ENCODE data around the gene BMP2.

Gene BMP2

GRCh38 chr20:6802227-6802626 lies 34.7 kb downstream of the BMP2 start:
- no peak overlapping the region for H3K9ac ChIP-seq
- H3K4me1 ChIP-seq, result no peaks in the 10 kb centered on the region
- no peak overlapping the region for H3K4me2 ChIP-seq (ENCODE audit: low read length)
- no peaks in the 10 kb centered on the region for H3K27me3 ChIP-seq (ENCODE audit: control insufficient read depth, insufficient read depth, low read length)
- no peak overlapping the region for H3K4me3 ChIP-seq (ENCODE audit: low read depth, low read length)
- H2AFZ ChIP-seq, result no peak overlapping the region
- TF ChIP-seq CTCF (IDR thresholded peaks at IDR 0.05), result no peak
- no peaks in the 10 kb centered on the region for H3K79me2 ChIP-seq
- no peaks in the 10 kb centered on the region for H3K9me3 ChIP-seq (ENCODE audit: control insufficient read depth, low read length)
- H3K36me3 ChIP-seq (ENCODE audit: control insufficient read depth, insufficient read depth, low read length), result no peaks in the 10 kb centered on the region
- H3K27ac ChIP-seq, result no peak overlapping the region

DNA sequence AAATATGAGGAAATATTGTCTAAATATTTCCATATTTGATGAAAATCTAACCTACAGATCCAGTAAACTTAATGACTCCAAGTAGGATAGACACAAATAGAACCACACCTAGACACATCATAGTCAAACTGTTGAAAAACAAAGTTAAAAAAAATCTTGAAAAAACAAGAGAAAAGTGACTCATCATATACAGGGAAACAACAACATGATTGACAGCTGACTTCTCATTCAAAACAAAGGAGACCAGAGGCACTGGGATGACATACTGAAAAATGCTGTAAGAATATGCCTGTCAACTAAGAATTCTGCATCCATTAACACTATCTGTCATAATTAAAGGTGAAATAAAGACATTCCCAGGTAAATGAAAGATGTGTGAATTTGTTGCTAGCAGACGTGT lies 38.8 kb downstream of the BMP2 start:
- H3K9ac ChIP-seq, result no peak overlapping the region
- H3K4me2 ChIP-seq (ENCODE audit: low read length), result no peak overlapping the region
- H3K27ac ChIP-seq, result no peak overlapping the region
- H3K79me2 ChIP-seq, result no peaks in the 10 kb centered on the region
- H2AFZ ChIP-seq, result no peak overlapping the region
- no peaks in the 10 kb centered on the region for H3K4me1 ChIP-seq
- no peak for TF ChIP-seq CTCF (IDR thresholded peaks at IDR 0.05)
- no peak overlapping the region for H3K4me3 ChIP-seq (ENCODE audit: low read depth, low read length)
- no peaks in the 10 kb centered on the region for H3K9me3 ChIP-seq (ENCODE audit: control insufficient read depth, low read length)
- H3K36me3 ChIP-seq (ENCODE audit: control insufficient read depth, insufficient read depth, low read length), result no peaks in the 10 kb centered on the region
- peaks cover 5% of the 10 kb centered on the region for H3K27me3 ChIP-seq (ENCODE audit: control insufficient read depth, insufficient read depth, low read length)

DNA sequence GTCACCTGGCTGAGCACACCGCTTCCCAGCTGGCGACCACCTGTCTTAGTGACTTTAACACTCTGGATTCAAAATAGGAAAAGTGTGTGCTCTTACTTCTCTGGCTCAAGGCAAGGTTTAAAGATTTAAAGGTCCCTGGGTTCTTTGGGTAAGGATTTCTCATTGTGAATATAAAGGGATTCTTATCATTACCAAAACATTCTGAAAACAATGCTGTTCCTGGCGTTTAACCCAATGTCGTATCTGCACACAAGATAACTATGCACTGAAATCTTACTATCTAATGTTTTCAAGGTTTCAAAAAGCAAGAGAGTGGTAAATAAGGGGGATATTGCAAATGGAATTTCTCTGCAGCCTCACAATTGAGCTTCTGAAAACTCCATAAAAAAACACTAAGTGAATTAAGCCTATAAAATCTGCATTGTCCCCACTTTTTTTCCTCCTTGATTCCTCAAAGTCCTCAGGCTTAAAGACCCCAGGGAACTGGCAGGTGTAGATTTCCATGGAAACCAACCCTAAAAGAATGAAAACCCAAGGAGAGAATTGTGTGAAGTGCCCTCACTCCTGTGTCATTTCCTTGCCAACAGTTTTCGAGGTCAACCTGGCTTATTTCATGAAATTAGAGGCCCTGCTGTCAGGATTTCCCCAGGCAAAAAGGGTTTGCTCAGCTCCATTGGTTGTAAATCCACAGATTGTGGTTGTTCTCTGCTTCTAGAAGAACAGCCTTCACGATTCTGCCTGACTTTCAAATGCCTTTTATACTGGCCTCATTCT lies 44.0 kb downstream of the BMP2 start:
- Histone ChIP-seq H3K27me3 (ENCODE audit: control insufficient read depth, insufficient read depth, low read length) (peaks cover 6% of the 10 kb centered on the region), H3K79me2 (no peaks in the 10 kb centered on the region), H3K9me3 (ENCODE audit: control insufficient read depth, low read length) (no peaks in the 10 kb centered on the region), H3K9ac (no peak overlapping the region), H3K4me1 (no peaks in the 10 kb centered on the region), H3K36me3 (ENCODE audit: control insufficient read depth, insufficient read depth, low read length) (no peaks in the 10 kb centered on the region), H3K27ac (no peak overlapping the region), H3K4me2 (ENCODE audit: low read length) (no peak overlapping the region), H3K4me3 (ENCODE audit: low read depth, low read length) (no peak overlapping the region), H2AFZ (no peak overlapping the region)
- TF ChIP-seq CTCF (IDR thresholded peaks at IDR 0.05), result no peak

- TF ChIP-seq CTCF (IDR thresholded peaks at IDR 0.05), result no peak
- no peak overlapping the region for H3K9ac ChIP-seq
- no peaks in the 10 kb centered on the region for H3K9me3 ChIP-seq (ENCODE audit: control insufficient read depth, low read length)
- no peaks in the 10 kb centered on the region for H3K4me1 ChIP-seq
- H3K79me2 ChIP-seq, result no peaks in the 10 kb centered on the region
- no peak overlapping the region for H2AFZ ChIP-seq
- peaks cover 6% of the 10 kb centered on the region for H3K27me3 ChIP-seq (ENCODE audit: control insufficient read depth, insufficient read depth, low read length)
- H3K4me2 ChIP-seq (ENCODE audit: low read length), result no peak overlapping the region
- no peak overlapping the region for H3K4me3 ChIP-seq (ENCODE audit: low read depth, low read length)
- H3K27ac ChIP-seq, result no peak overlapping the region
- H3K36me3 ChIP-seq (ENCODE audit: control insufficient read depth, insufficient read depth, low read length), result no peaks in the 10 kb centered on the region
Measured at GRCh38 chr20:6812530-6812929, 45.0 kb downstream of the BMP2 start.

- Histone ChIP-seq H3K4me1 (no peaks in the 10 kb centered on the region), H3K79me2 (no peaks in the 10 kb centered on the region), H3K9me3 (ENCODE audit: control insufficient read depth, low read length) (no peaks in the 10 kb centered on the region), H3K4me3 (ENCODE audit: low read depth, low read length) (no peak overlapping the region), H2AFZ (no peak overlapping the region), H3K27me3 (ENCODE audit: control insufficient read depth, insufficient read depth, low read length) (peaks cover 6% of the 10 kb centered on the region), H3K36me3 (ENCODE audit: control insufficient read depth, insufficient read depth, low read length) (no peaks in the 10 kb centered on the region), H3K9ac (no peak overlapping the region), H3K4me2 (ENCODE audit: low read length) (no peak overlapping the region), H3K27ac (no peak overlapping the region)
- no peak for TF ChIP-seq CTCF (IDR thresholded peaks at IDR 0.05)
Measured at GRCh38 chr20:6814945-6815344, 47.5 kb downstream of the BMP2 start.

Measured in parathyroid adenoma (tissue), 2 donors.